ENCODE results near the gene DSCAML1.

DNA sequence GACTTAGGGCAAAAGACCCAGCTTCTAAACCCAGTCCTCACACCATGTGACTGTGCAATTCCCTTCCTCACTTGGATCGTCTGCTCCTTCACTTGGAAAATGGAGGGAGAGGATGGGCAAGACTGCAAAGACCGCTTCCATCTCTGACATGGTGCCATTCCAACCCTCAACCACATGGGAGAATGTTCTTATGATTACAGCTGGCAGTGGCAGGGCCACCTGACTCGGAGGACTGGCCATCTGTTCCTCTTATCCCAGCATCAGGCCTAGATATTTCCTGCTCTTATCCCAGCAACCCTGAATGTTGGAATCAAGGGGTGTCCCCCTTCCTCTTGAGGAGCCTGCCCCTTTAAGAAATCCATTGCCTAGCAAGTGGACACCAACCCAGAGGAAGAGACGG is 15.4 kb downstream of the DSCAML1 start:
- TF ChIP-seq, protein P1, sequence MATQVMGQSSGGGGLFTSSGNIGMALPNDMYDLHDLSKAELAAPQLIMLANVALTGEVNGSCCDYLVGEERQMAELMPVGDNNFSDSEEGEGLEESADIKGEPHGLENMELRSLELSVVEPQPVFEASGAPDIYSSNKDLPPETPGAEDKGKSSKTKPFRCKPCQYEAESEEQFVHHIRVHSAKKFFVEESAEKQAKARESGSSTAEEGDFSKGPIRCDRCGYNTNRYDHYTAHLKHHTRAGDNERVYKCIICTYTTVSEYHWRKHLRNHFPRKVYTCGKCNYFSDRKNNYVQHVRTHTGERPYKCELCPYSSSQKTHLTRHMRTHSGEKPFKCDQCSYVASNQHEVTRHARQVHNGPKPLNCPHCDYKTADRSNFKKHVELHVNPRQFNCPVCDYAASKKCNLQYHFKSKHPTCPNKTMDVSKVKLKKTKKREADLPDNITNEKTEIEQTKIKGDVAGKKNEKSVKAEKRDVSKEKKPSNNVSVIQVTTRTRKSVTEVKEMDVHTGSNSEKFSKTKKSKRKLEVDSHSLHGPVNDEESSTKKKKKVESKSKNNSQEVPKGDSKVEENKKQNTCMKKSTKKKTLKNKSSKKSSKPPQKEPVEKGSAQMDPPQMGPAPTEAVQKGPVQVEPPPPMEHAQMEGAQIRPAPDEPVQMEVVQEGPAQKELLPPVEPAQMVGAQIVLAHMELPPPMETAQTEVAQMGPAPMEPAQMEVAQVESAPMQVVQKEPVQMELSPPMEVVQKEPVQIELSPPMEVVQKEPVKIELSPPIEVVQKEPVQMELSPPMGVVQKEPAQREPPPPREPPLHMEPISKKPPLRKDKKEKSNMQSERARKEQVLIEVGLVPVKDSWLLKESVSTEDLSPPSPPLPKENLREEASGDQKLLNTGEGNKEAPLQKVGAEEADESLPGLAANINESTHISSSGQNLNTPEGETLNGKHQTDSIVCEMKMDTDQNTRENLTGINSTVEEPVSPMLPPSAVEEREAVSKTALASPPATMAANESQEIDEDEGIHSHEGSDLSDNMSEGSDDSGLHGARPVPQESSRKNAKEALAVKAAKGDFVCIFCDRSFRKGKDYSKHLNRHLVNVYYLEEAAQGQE (IDR thresholded peaks at IDR 0.05; ENCODE audit: insufficient read depth in 1 of 2, low read depth in 2 of 2, low read length in 2 of 2): no peak
- no peak for TF ChIP-seq TAF1 (IDR thresholded peaks at IDR 0.05; ENCODE audit: borderline replicate concordance, insufficient read depth, low read length)
